BJ (cell line): ENCODE measurements around the gene SELENOH. TPM values are rescaled to one million over a fixed set of nuclear protein-coding genes. Genes with fewer than 3 reads are reported as not detected.

Experiments used
- CTCF ChIA-PET: fragments of 350-600 bp; formaldehyde crosslinking; extraction: SDS; loops from one replicate; lab custom pipeline; 2021; ENCODE audit warnings: antibody characterized with exemption, inconsistent platforms; lab: Yijun Ruan, JAX
- POLR2A ChIA-PET: fragments of 300-600 bp; sonication (Branson Sonifier 250); formaldehyde crosslinking; extraction: SDS; loops from one replicate; lab custom pipeline; 2021; ENCODE audit warnings: antibody characterized with exemption; lab: Charles Lee
- DNase-seq: peaks from one replicate; pipeline ENCODE4 v3.0.0-alpha.2; 2011; ENCODE audit warnings: low read depth
- H3K27me3 ChIP-seq: 2 replicates; pipeline ENCODE4 v1.6.0; 2011; ENCODE audit warnings: low read length; ENCODE audit not compliant: control insufficient read depth, insufficient read depth
- H3K36me3 ChIP-seq: 2 replicates; pipeline ENCODE4 v1.5.1; 2011; ENCODE audit warnings: low read length; ENCODE audit not compliant: control insufficient read depth, insufficient read depth
- H3K4me3 ChIP-seq: 2 replicates; pipeline ENCODE4 v1.5.1; 2011; ENCODE audit warnings: low read depth, mild to moderate bottlenecking, control low read depth, low read length
- polyA plus RNA-seq: library from polyadenylated mRNA; depleted of rRNA; stranded (reverse); fragments of >200 nt; gene quantifications from 2 replicates; pipeline ENCODE4 v1.2.3, GENCODE V29; 2011
- TF ChIP-seq, protein P1 (sequence below): IDR thresholded peaks from 2 replicates; pipeline ENCODE4 v1.5.1; 2011; ENCODE audit warnings: low read depth, mild to moderate bottlenecking, control low read depth, inconsistent platforms, low read length, moderate library complexity; ENCODE audit not compliant: insufficient read depth

Gene SELENOH
- polyA plus RNA-seq, 1 experiment = 50.7 TPM

- CTCF ChIA-PET = interaction anchor here (1.9 to 2.0 kb wide), 2 partner anchors 56 to 769 kb away, joined by 4 to 10 read pairs; no protein-coding TSS in a partner anchor
- TF ChIP-seq, protein P1, sequence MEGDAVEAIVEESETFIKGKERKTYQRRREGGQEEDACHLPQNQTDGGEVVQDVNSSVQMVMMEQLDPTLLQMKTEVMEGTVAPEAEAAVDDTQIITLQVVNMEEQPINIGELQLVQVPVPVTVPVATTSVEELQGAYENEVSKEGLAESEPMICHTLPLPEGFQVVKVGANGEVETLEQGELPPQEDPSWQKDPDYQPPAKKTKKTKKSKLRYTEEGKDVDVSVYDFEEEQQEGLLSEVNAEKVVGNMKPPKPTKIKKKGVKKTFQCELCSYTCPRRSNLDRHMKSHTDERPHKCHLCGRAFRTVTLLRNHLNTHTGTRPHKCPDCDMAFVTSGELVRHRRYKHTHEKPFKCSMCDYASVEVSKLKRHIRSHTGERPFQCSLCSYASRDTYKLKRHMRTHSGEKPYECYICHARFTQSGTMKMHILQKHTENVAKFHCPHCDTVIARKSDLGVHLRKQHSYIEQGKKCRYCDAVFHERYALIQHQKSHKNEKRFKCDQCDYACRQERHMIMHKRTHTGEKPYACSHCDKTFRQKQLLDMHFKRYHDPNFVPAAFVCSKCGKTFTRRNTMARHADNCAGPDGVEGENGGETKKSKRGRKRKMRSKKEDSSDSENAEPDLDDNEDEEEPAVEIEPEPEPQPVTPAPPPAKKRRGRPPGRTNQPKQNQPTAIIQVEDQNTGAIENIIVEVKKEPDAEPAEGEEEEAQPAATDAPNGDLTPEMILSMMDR = no peak
- Histone ChIP-seq H3K4me3 (no peak overlapping the region), H3K27me3 (no peaks in the 10 kb centered on the region), H3K36me3 (peaks cover 15% of the 10 kb centered on the region)
- DNase-seq = no peak
- POLR2A ChIA-PET = no interaction called here
These were observed 3.9 kb downstream of the SELENOH start for GRCh38 chr11:57745206-57745605.

DNA sequence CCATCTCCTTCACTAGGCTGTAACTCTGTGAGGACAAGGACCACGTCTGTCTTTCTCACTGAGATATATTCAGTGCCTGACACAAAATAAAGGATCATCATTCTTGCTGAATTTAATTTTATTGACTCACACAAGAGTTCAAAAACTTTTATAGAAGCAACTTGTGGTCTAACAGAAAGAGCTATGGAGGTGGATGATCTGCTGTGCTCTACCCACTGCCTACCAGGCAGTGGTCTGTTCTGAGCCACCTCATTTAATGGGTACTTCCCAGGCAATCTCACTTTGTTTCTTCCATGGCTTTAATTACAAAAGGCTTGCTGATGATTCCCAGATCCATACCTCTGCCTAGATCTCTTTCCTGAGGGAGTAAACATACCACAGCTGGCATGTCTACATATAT is 5.6 kb downstream of the SELENOH start:
- Histone ChIP-seq H3K27me3 (no peaks in the 10 kb centered on the region), H3K4me3 (no peak overlapping the region), H3K36me3 (peaks cover 15% of the 10 kb centered on the region)
- ChIA-PET CTCF (interaction anchor here (2.0 to 3.5 kb wide), 2 partner anchors 18 to 53 kb away, joined by 5 to 21 read pairs; no protein-coding TSS in a partner anchor), POLR2A (no interaction called here)
- DNase-seq = no peak
- TF ChIP-seq, protein P1 = no peak

- ChIA-PET CTCF (interaction anchor here (0.6 to 3.5 kb wide), 9 partner anchors 10 to 755 kb away, joined by 3 to 43 read pairs (median 3); partner anchors contain the start of gene CTNND1), POLR2A (interaction anchor here (1.0 kb wide), 1 partner anchor 50 kb away, joined by 3 read pairs; no protein-coding TSS in a partner anchor)
- TF ChIP-seq, protein P1 = no peak
- H3K4me3 ChIP-seq = no peak overlapping the region
- no peaks in the 10 kb centered on the region for H3K36me3 ChIP-seq
- no peak for DNase-seq
- H3K27me3 ChIP-seq = no peaks in the 10 kb centered on the region
These were observed 9.9 kb downstream of the SELENOH start for GRCh38 chr11:57751176-57751575.

GRCh38 chr11:57751676-57752253 is 10.5 kb downstream of the SELENOH start, which contains the start of gene BTBD18:
Gene BTBD18, minus strand, starts transcription at chr11:57751819. Its CDS starts 631 bp downstream, at chr11:57751188.
- POLR2A ChIA-PET = interaction anchor here (1.0 kb wide), 1 partner anchor 49 kb away, joined by 3 read pairs; no protein-coding TSS in a partner anchor
- no peaks in the 10 kb centered on the region for H3K36me3 ChIP-seq
- CTCF ChIA-PET = interaction anchor here (0.6 to 3.5 kb wide), 9 partner anchors 9 to 754 kb away, joined by 3 to 43 read pairs (median 3); partner anchors contain the start of gene CTNND1
- no peak within 1 kb of the TSS for H3K4me3 ChIP-seq
- no peaks in the 10 kb centered on the region for H3K27me3 ChIP-seq
- DNase-seq = no peak
- TF ChIP-seq, protein P1 = peak; percentile 60

GRCh38 chr11:57752954-57753353 is 11.7 kb downstream of the SELENOH start:
- no peak for DNase-seq
- no peak overlapping the region for H3K4me3 ChIP-seq
- no peaks in the 10 kb centered on the region for H3K36me3 ChIP-seq
- ChIA-PET CTCF (interaction anchor here (0.6 to 3.5 kb wide), 2 partner anchors 33 to 49 kb away, joined by 3 to 43 read pairs; no protein-coding TSS in a partner anchor), POLR2A (no interaction called here)
- TF ChIP-seq, protein P1 = no peak
- no peaks in the 10 kb centered on the region for H3K27me3 ChIP-seq
